Body of pancreas (tissue), 4 donors: ENCODE measurements around the gene STK39.

Experiments
- CTCF ChIP-seq, 7 experiments: fragments of 450-650 bp in 4 of 7; fragments of 200-600 bp in 3 of 7; sonication (generic) in 3 of 7; IDR thresholded peaks; one replicate each; pipeline ENCODE4 v1.5.1; 2016 to 2019; ENCODE audit warnings: antibody characterized with exemption in 7 of 7
- POLR2A ChIP-seq, 3 donors: fragments of 450-650 bp; IDR thresholded peaks; one replicate each; pipeline ENCODE4 v1.6.1; 2016; ENCODE audit warnings: antibody characterized with exemption in 3 of 3, mild to moderate bottlenecking in 2 of 3

- TF ChIP-seq CTCF (IDR thresholded peaks at IDR 0.05) (no peak), POLR2A (IDR thresholded peaks at IDR 0.05) (no peak)
Observed at GRCh38 chr2:168186452-168186851, 60.9 kb downstream of the STK39 start.
